DND-41 (cell line): ENCODE results near the gene AUTS2.

ENCODE experiments used
- ATAC-seq: fragments of 200-7000 bp; cut with Tn5 transposase; 3 replicates; pipeline ENCODE4 v1.9.1; 2021; ENCODE audit warnings: low read depth; ENCODE audit not compliant: insufficient read depth
- DNase-seq: peaks from one replicate; pipeline ENCODE4 v3.0.0-alpha.2; 2020
- H2AFZ ChIP-seq: 2 replicates; pipeline ENCODE4 v1.6.0; 2012; ENCODE audit warnings: low read depth, low read length
- H3K27ac ChIP-seq: 2 replicates; pipeline ENCODE4 v1.5.1; 2012; ENCODE audit warnings: low read length, inconsistent platforms
- H3K27me3 ChIP-seq: fragments of 200-600 bp; sonication (generic); 2 replicates; pipeline ENCODE4 v1.6.0; 2012; ENCODE audit warnings: low read length, mild to moderate bottlenecking, inconsistent platforms; ENCODE audit not compliant: insufficient read depth, poor library complexity
- H3K36me3 ChIP-seq: 2 replicates; pipeline ENCODE4 v1.5.1; 2012; ENCODE audit warnings: low read length, inconsistent platforms; ENCODE audit not compliant: insufficient read depth
- H3K4me1 ChIP-seq: 2 replicates; pipeline ENCODE4 v1.5.1; 2012; ENCODE audit warnings: mild to moderate bottlenecking, low read length; ENCODE audit not compliant: insufficient read depth
- H3K4me2 ChIP-seq: 2 replicates; pipeline ENCODE4 v1.6.0; 2012; ENCODE audit warnings: mild to moderate bottlenecking, moderate library complexity, low read length, inconsistent platforms; ENCODE audit not compliant: insufficient read depth
- H3K4me3 ChIP-seq, 2 experiments: fragments of 200-600 bp in 1 of 2; shearing (Covaris generic) in 1 of 2; 2 replicates each; pipeline ENCODE4 v1.5.1; 2012 to 2016; ENCODE audit warnings: inconsistent platforms in 2 of 2, low read length in 2 of 2, mild to moderate bottlenecking in 2 of 2, low read depth in 1 of 2, moderate library complexity in 1 of 2
- H3K79me2 ChIP-seq: 2 replicates; pipeline ENCODE4 v1.6.0; 2012; ENCODE audit warnings: low read length, inconsistent platforms; ENCODE audit not compliant: insufficient read depth
- H3K9ac ChIP-seq: 2 replicates; pipeline ENCODE4 v1.6.0; 2012; ENCODE audit warnings: low read depth, mild to moderate bottlenecking, inconsistent platforms, low read length, moderate library complexity
- H3K9me3 ChIP-seq: 2 replicates; pipeline ENCODE4 v1.5.1; 2012; ENCODE audit warnings: low read length, moderate library complexity, mild to moderate bottlenecking, inconsistent platforms; ENCODE audit not compliant: insufficient read depth, severe bottlenecking
- H4K20me1 ChIP-seq: 2 replicates; pipeline ENCODE4 v1.6.0; 2012; ENCODE audit warnings: low read length; ENCODE audit not compliant: insufficient read depth
- EZH2 ChIP-seq: IDR thresholded peaks from 3 replicates; pipeline ENCODE4 v1.6.1; 2012; ENCODE audit warnings: borderline replicate concordance, low read depth, mild to moderate bottlenecking, moderate library complexity, low read length, inconsistent platforms; ENCODE audit not compliant: severe bottlenecking
- TF ChIP-seq, protein P1 (sequence below): IDR thresholded peaks from 2 replicates; pipeline ENCODE4 v1.5.1; 2012; ENCODE audit warnings: borderline replicate concordance, low read length, moderate library complexity, mild to moderate bottlenecking; ENCODE audit not compliant: poor library complexity, severe bottlenecking; ENCODE audit errors: extremely low read depth

AUTS2 gene

DNA sequence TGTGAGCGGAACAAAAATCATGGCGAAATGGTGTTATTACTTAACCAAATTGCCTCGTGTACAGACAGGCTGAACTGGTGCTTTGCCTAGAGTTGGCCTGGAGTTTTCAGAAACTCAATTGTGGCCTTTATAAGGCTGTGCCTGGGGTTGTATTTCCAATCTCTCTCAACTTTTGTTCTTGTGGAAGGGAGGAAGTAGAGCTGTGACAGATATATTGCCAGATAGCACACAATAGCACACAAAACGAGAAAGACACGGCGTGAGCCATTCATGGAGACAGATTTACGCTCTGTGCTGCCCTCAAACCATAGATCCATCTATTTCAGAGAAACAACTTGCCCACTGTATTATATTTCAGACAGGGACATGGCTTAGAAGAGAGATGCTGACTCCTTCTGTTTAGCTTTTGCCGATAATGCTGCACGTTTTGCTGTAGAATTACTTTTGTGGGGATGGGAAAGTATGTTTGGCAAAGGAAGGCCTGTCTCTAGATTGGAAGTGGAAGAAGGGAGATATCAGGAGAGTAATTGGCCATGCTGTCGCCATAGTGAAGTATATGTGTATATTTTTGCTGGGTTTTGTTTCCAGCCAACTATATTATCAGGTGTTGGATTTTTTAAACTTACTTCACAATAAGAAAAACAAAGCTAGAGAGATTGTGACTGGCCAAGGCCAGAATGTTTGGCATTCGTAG is 80.4 kb downstream of the AUTS2 start:
- Histone ChIP-seq H3K79me2 (peaks cover 81% of the 10 kb centered on the region), H3K27ac (no peak overlapping the region), H3K4me1 (peaks cover 10% of the 10 kb centered on the region), H2AFZ (no peak overlapping the region), H3K9me3 (no peaks in the 10 kb centered on the region), H4K20me1 (peaks cover 19% of the 10 kb centered on the region; the same call in 1 of the 2 replicates), H3K4me2 (no peak overlapping the region), H3K36me3 (no peaks in the 10 kb centered on the region), H3K4me3 (no peak overlapping the region), H3K27me3 (no peaks in the 10 kb centered on the region), H3K9ac (no peak overlapping the region)
- no peak for DNase-seq
- peak; percentile 29; the same call in 2 of the 3 replicates for ATAC-seq
- no peak for TF ChIP-seq EZH2
- TF ChIP-seq, protein P1, sequence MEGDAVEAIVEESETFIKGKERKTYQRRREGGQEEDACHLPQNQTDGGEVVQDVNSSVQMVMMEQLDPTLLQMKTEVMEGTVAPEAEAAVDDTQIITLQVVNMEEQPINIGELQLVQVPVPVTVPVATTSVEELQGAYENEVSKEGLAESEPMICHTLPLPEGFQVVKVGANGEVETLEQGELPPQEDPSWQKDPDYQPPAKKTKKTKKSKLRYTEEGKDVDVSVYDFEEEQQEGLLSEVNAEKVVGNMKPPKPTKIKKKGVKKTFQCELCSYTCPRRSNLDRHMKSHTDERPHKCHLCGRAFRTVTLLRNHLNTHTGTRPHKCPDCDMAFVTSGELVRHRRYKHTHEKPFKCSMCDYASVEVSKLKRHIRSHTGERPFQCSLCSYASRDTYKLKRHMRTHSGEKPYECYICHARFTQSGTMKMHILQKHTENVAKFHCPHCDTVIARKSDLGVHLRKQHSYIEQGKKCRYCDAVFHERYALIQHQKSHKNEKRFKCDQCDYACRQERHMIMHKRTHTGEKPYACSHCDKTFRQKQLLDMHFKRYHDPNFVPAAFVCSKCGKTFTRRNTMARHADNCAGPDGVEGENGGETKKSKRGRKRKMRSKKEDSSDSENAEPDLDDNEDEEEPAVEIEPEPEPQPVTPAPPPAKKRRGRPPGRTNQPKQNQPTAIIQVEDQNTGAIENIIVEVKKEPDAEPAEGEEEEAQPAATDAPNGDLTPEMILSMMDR = no peak

DNA sequence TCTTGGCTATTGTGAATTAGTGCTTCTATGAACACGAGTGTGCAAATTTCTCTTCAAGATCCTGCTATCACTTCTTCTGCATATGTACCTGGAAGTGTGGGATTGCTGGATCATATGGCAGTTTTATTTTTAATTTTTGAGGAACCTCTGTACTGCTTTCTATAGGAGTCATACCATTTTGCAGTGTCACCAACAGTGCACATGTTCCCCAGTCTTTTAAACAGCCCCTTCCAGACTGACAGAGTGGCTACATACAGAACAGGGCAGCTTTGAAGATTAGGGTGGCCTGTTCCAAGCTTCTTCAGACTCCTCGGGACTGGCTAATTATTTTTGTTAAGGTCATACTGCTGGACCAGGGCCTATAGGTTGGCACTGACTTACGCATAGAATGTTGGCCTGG is 82.9 kb downstream of the AUTS2 start:
- no peak for TF ChIP-seq EZH2
- TF ChIP-seq, protein P1 = no peak
- H3K4me2 ChIP-seq = no peak overlapping the region
- H3K36me3 ChIP-seq = no peaks in the 10 kb centered on the region
- peaks cover 17% of the 10 kb centered on the region; the same call in 1 of the 2 replicates for H4K20me1 ChIP-seq
- H3K4me1 ChIP-seq = peaks cover 14% of the 10 kb centered on the region
- H3K9me3 ChIP-seq = no peaks in the 10 kb centered on the region
- H3K27ac ChIP-seq = no peak overlapping the region
- H3K79me2 ChIP-seq = peaks cover 78% of the 10 kb centered on the region
- DNase-seq (no peak), ATAC-seq (no peak)
- no peaks in the 10 kb centered on the region for H3K27me3 ChIP-seq
- H3K4me3 ChIP-seq = no peak overlapping the region
- no peak overlapping the region for H2AFZ ChIP-seq
- H3K9ac ChIP-seq = no peak overlapping the region

DNA sequence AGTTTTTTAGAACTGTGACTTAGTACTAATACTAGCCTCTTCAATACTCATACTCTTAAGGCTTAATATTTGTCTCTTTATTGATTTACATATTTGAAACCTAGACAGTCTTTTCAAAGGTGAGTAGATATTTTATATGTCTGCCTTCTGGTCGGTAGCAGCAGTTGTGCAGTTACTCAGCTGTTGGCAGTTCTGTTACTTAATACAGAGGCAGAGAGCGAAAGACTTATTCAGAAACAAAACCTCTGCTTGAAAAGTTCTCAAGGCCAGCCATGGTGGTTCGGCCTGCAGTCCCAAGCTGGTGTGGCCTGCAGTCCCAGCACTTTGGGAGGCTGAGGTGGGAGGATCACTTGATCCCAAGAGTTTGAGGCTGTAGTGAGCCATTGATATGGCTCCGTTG is 84.2 kb downstream of the AUTS2 start:
- no peak for DNase-seq
- Histone ChIP-seq H2AFZ (no peak overlapping the region), H3K79me2 (peaks cover 72% of the 10 kb centered on the region), H3K9ac (no peak overlapping the region), H3K27ac (no peak overlapping the region), H3K9me3 (no peaks in the 10 kb centered on the region), H3K4me3 (no peak overlapping the region), H4K20me1 (peaks cover 17% of the 10 kb centered on the region; the same call in 1 of the 2 replicates), H3K27me3 (no peaks in the 10 kb centered on the region), H3K4me2 (no peak overlapping the region), H3K4me1 (peaks cover 14% of the 10 kb centered on the region), H3K36me3 (no peaks in the 10 kb centered on the region)
- no peak for ATAC-seq
- no peak for TF ChIP-seq EZH2
- TF ChIP-seq, protein P1 = no peak

DNA sequence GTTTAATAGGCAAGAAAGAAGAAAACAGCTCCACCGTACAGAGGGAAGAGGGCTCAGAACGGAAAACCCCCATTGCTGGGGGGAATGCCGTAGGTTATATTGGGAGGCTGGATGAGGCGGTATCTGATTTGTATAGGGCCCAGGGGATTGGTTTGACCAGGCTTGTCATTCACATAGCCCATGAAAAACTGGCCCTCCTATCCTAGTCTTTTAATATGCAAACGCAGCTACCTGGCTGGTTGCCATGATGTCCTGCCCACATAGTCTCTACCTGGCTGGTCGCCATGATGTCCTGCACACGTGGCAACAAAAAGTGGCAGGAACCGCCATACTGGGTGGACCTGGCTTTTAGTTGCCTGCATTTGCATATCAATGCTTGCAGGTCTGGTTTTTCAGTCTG is 84.7 kb downstream of the AUTS2 start:
- ATAC-seq (no peak), DNase-seq (no peak)
- no peak for TF ChIP-seq EZH2
- TF ChIP-seq, protein P1 = no peak
- no peak overlapping the region for H3K27ac ChIP-seq
- H3K36me3 ChIP-seq = no peaks in the 10 kb centered on the region
- H4K20me1 ChIP-seq = peaks cover 17% of the 10 kb centered on the region; the same call in 1 of the 2 replicates
- no peak overlapping the region for H2AFZ ChIP-seq
- peaks cover 75% of the 10 kb centered on the region for H3K79me2 ChIP-seq
- peaks cover 14% of the 10 kb centered on the region for H3K4me1 ChIP-seq
- H3K27me3 ChIP-seq = no peaks in the 10 kb centered on the region
- no peak overlapping the region for H3K4me3 ChIP-seq
- H3K4me2 ChIP-seq = no peak overlapping the region
- H3K9ac ChIP-seq = no peak overlapping the region
- no peaks in the 10 kb centered on the region for H3K9me3 ChIP-seq
